Measurements from ENCODE around the gene C5orf47. TPM values are rescaled to one million over a fixed set of nuclear protein-coding genes. Genes with fewer than 3 reads are reported as not detected.

C5orf47 gene
- polyA plus RNA-seq, 10 donors, result 0.14 to 0.20 (median 0.17) TPM; not detected in 7

GRCh38 chr5:173969167-173970049 is 19.6 kb upstream of the C5orf47 start:
- DNase-seq, result no peak

GRCh38 chr5:173970878-173971650 is 17.9 kb upstream of the C5orf47 start:
- no peak for DNase-seq

- DNase-seq, result no peak
Observed at GRCh38 chr5:173971681-173972345, 17.2 kb upstream of the C5orf47 start.

GRCh38 chr5:173972607-173972924 is 16.4 kb upstream of the C5orf47 start:
- no peak for DNase-seq

GRCh38 chr5:173972925-173973615 is 15.9 kb upstream of the C5orf47 start:
- peak; percentile 80 to 94 (median 88) for DNase-seq

- no peak for DNase-seq
Observed at GRCh38 chr5:173973616-173973969, 15.4 kb upstream of the C5orf47 start.

- no peak for DNase-seq
Observed at GRCh38 chr5:173974688-173975239, 14.2 kb upstream of the C5orf47 start.

GRCh38 chr5:173981185-173981761 is 7.7 kb upstream of the C5orf47 start:
- no peak for DNase-seq

GRCh38 chr5:173984218-173984617 is 4.8 kb upstream of the C5orf47 start:
- no peak for DNase-seq

- DNase-seq, result no peak
Observed at GRCh38 chr5:173989432-173990082, 587 bp downstream of the C5orf47 start.

- DNase-seq, result no peak
Observed at GRCh38 chr5:173997331-173997730, 8.4 kb downstream of the C5orf47 start.

- DNase-seq, result no peak
Observed at GRCh38 chr5:173998531-173998930, 9.6 kb downstream of the C5orf47 start.

- DNase-seq, result no peak
Observed at GRCh38 chr5:174000076-174000475, 11.1 kb downstream of the C5orf47 start.

- DNase-seq, result no peak
Observed at GRCh38 chr5:174003795-174004194, 14.8 kb downstream of the C5orf47 start.

- DNase-seq, result no peak
Observed at GRCh38 chr5:174008922-174009321, 20.0 kb downstream of the C5orf47 start.

- DNase-seq, result no peak
Observed at GRCh38 chr5:174010365-174010764, 21.4 kb downstream of the C5orf47 start.

- no peak for DNase-seq
Observed at GRCh38 chr5:174011441-174011840, 22.5 kb downstream of the C5orf47 start.

GRCh38 chr5:174020069-174020927 is 31.3 kb downstream of the C5orf47 start:
- DNase-seq, result peak; percentile 2 to 3 (median 3)

GRCh38 chr5:174020928-174021304 is 31.9 kb downstream of the C5orf47 start:
- no peak for DNase-seq
